NCI-H748 treated with DMSO at 0.1 percent for 48 hours (cell line): Measurements from ENCODE around the gene CLIC4.
"Not testable (repeated sequence)": the region's sequence is repeated elsewhere in the genome, so short reads cannot be mapped to it uniquely, and the experiment has no call there.

Experiments used
- DNase-seq: peaks from one replicate; lab custom pipeline; 2025; lab: John Stamatoyannopoulos, UW

Gene CLIC4

DNA sequence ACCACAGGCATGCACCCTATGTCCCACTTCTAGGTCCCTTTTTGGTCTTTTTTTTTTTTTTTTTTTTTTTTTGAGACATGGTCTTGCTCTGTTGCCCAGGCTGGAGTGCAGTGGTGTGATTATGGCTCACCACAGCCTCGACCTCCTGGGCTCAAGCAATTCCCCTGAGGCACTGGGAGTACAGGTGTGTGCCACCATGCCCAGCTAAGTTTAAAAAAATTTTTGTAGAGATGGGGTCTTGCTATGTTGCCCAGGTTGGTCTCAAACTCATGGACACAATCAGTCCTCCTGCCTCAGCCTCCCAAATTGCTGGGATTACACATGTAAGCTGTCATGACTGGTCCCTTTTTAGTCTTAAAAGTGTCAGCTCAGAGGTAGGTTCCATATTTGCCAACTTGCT is 75.0 kb downstream of the CLIC4 start:
- not testable (repeated sequence) for DNase-seq

DNA sequence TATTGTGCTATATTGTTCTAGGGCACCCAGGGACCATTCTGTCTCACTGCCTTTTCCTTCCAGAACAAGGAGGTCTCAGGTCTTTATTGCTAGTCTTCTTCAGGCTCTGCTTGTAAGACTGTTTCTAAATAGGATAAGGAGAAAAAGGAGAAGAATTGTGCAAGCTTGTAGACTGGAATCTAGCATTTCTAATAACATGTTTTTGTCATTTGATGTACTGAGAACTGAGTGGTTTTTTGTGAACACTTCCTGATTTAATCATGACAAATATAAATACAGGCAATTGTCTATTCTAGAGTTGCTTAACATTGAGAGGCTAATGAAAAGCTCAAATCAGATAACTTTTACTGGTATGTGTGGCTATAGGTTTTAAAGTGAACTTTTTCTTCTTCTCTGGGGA is 77.6 kb downstream of the CLIC4 start:
- DNase-seq = no peak

DNA sequence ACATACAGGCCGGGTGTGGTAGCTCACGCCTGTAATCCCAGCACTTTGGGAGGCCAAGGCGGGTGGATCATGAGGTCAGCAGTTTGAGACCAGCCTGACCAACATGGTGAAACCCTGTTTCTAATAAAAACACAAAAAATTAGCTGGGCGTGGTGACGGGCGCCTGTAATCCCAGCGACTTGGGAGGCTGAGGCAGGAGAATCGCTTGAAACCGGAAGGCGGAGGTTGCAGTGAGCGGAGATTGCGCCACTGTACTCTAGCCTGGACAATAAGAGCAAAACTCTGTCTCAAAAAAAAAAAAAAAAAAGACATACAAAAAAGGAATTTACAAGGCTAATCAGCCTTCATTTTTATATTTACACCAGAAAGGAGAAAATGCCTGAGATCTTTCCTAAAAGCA is 78.2 kb downstream of the CLIC4 start:
- DNase-seq = not testable (repeated sequence)

DNA sequence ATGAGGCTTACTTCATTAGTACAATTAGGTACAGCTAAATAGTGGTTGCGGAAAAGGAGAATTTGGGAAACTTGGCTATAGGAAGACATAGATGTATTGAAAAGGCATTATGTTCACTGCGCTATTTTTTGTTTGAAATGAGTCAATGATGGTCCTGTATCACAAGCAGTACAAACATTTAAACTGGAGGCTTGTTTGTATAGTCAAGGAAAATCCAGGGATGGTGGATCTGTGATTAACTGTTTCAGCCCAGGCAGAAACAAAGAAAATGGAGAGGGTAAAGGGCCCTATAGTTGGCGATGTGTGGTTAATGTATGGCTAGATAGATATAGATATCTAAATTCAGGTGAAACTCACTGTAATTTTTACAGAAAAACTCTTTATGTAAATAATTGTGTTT is 79.9 kb downstream of the CLIC4 start:
- no peak for DNase-seq

DNA sequence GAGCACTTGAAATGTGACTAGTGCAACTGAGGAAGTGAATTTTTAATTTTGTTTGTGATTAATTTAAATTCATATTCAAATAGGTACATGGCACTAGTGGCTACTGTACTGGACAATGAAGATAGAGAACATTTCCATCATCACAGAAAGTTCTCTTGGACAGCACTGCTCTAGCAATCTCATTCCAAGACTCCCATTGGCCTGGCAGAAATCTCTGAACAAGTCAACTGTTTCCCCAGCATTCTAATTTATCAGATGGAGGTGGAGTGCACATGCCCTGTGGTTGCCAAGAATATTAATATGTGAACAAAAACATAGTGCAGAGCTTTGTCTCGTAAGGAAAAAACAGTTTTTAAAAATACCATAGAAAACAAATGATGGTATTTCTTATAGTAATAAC is 81.3 kb downstream of the CLIC4 start:
- no peak for DNase-seq

DNA sequence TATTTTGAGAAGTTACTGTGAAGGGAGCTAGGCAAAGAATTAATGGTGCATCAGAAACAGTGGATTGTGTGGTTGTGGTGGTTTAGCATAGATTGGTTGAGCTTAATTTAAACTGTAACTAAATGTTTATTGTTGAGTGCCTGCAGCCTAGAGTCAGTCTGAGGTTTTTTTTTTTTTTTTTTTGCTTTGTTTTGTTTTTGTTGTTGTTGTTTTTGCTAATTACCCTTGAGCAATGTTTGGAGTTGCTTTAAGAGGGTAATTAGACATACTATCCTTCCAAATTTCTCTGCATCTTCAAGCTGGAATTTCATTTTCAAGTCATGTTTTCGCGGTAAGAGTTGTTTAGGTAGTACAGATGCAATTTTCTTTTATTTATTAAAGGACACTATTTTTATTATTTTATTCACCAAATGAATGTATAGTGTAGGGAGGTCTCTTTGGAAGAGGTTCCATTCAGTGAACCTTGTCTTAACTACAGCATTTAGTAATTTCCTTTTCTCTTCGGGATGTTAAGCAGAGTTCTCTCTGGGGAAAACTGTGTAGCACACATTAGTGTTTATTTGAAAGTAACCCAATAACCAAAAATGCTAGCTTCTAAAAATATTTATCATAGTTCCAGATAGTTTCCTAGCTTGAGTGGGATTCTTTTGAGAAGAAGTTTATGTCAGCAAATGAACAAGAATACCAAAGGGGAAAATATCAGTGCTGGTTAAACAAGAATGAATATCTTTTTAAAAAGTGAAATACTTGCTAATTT is 82.3 kb downstream of the CLIC4 start:
- no peak for DNase-seq

DNA sequence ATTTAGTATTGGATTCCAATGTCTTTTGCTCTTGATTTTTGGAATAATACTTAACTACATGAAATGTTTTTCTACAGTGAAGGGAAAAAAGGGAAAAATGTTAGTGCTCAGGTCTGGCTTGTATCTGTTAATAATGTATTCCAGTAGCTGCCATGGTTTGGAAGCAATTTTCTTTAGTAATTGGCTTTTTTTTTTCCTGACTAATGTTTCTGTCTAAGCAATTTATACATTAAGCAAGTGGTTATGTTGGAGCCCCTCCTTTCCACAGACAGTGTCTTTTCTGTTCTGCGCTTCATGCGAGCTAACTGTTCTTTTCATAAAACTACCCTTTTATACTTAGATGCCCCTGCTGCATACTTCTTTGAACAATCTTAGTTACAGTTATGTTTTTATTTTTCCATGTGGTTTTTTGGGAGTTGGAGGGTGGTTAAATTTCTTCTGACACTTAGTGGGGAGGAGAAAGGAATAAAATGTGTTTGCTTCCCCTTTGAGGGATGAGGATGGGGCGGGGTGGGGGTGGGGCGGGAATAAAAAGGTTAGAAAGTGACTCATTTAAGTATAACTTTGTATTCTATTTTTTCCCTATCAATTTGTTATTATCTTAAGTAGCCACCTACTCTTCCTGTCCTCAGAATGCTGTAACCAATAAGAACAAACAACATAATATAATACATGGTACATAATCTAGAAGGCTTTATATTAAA is 83.1 kb downstream of the CLIC4 start:
- no peak for DNase-seq

DNA sequence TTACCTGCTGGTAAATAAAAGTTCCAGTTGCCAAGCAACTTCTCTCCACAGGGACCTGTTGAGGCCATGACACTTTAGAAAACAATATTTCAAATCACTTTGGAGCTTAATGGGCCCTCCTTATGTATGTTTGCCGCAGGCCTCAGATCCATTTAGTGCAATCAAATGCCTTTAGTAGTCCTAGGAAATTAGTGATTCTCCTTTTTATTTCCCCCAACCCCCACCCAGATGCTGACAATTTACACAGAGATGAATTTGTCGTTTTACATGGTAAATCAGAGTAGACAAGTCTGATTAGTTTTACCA is 83.6 kb downstream of the CLIC4 start:
- peak; percentile 66 for DNase-seq

DNA sequence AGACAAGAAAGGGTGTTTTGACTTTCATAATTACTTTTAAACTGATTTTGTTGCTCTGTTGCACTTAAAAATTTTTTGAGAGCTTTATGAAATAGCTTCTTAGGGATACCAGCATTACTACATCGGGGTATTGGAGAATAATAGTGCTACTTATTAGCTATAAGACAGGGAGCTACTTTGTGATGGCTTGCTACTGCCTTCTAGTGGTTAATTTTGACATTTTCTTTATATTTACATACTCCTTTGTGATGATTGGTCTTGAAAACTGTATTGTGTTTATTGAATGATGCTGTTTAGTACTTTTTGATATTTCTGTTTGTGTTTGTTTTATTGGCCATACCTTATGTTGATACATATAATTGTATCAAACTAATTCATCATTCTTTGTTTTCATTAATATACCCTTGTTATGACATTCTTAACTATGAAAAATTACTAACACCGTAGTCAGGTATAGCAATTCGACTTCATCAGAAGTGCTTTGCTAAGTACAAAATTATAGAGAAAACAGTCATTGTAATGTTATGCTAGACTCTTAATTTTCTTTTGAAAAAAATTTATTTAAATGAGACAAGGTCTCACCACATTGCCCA is 85.5 kb downstream of the CLIC4 start:
- peak; percentile 59 for DNase-seq

DNA sequence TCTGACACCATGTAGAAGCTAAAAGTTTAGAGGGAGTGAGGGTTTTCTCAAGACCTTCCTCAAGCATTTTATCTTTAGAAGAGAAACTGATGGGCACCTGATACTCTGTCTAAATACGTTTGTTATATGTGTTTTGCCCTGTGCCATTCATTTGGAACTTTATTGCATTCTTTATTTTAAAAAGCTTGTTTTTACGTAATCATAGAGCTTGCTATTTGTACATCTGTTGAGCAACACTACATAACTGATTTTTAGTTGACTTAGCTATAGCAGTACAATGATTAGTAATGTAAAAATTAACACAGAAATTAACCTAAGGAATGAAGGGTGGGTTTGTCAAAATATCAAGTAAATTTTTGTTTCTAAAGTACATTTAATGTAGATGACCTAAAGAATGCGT is 96.3 kb downstream of the CLIC4 start:
- no peak for DNase-seq

DNA sequence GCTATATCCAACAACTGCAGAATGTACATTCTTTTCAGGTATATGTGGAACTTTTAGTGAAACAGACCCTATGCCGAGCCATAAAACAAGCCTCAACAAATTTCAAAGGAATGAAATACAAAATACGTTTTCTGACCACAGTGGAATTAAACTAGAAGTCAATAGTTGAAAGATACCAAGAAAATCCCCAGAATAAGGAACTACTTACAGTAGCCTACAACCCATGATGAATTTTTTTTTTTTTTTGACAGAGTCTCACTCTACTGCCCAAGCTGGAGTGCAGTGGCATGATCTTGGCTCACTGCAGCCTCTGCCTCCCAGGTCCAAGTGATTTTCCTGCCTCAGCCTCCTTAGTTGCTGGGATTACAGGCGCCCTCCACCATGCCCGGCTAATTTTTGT is 101.4 kb downstream of the CLIC4 start:
- no peak for DNase-seq

DNA sequence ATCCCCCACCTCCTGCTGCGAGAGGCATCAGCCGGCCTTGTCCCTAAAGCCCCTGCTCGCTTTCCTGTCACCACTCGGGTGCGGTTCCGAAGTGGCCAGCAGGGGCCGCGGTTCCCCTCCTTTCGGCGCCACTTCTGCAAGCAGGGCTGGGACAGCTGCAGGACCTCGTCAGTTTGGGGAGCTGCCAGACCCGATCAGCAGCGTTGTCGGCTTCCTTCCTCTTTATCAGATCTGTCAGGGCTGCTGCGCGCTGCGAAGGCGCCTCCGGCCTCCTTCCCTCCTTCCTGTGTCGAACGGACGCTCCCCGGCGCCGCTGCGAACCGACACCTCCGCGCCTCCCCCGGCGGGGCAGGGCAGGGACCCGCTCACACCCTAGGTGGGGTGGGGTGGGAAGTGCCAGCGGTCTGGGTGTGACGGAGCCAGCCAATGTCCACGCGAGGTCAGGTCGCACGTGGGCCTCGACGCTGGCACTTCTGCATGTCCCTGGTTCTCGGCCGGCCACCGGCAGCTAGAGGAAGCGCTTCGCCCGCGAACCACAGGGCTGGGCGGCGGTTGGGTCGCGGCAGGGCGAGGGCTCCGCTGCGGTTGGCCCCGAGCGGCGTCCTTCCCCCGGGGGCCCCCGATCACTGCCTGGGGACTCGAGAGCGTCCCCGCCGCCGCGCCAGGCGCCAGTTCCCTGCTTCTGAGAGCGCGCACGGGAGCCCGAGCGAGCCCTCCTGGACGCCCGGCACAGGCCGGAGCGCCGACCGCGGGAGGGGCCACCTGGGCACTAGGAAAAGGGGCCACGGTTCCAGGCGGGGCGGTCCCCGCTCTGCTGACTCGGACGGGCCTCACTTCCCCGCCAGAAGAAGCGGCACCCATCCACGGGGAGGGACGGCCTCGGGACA is 103.0 kb downstream of the CLIC4 start:
- peak; percentile 46 for DNase-seq

DNA sequence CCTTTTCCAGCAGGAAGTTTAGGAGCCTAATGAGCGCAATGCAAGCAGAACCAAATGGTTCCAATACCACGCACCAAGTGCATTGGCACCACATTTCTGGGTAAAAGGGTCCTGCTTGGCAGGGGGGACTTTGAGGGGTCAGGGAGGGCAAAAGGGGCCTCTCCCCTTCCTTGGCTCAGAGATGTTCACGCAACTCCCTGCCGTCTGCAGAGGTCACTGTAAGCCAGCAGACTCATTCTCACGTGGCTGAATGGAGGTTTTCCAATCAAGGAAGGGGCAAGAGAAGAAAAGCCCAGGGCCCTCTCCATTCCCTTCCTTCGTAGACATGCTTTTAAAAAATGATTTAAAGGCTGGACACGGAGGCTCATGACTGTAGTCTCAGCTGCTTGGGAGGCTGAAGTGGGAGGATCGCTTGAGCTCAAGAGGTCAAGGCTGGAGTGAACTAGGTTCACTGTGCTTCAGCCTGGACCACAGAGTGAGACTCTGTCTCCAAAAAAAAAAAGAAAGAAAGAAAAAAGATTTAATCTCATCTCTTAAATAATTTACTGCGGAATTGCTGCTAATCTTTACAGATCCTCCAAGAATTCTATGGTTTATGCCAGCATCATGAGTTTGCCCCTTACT is 104.5 kb downstream of the CLIC4 start:
- DNase-seq = no peak

DNA sequence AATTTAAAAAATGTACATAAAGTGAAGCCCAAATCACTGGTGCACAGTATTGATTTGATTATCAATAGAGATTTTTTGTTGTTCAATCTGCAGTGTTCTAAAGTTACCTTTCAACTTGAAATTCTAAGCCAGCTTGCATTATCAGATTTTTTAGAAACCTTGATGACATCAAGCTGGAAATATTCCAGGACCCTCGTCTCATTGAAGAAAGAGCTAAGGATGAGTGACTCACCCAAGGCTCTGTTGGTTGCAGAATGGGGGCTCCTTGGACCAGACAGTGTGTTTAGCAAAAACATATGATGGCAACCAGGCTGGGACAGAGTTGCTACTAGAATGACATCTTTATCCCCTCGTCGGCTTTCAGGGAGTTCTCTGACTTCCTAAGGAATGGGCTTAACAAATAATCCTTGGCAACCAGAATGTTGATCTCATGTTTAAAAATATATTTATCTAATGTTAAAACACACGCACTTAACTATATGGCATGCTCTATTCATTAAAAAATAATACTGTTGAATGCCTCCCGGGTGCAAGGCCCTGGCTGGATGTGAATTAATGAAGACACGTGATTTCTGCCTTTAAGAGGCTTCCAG is 105.2 kb downstream of the CLIC4 start:
- DNase-seq = no peak

DNA sequence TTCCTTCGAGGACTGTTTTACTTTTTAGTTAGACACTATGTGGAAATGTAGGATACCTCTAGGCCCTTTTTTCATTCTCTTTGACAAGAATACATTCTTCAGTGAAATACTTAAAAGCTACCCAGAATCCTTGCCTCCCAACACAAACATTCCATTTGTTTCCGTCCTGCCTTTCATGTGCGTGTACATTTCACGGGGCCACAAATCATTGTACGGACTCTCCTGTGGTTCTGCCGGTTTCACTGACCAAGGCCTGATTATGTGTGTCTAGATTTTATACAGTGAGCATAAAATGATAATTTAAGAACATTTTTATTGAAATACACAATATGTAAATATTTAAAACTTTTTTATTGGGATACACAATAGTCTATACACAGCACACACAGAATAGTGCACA is 108.4 kb downstream of the CLIC4 start:
- no peak for DNase-seq

DNA sequence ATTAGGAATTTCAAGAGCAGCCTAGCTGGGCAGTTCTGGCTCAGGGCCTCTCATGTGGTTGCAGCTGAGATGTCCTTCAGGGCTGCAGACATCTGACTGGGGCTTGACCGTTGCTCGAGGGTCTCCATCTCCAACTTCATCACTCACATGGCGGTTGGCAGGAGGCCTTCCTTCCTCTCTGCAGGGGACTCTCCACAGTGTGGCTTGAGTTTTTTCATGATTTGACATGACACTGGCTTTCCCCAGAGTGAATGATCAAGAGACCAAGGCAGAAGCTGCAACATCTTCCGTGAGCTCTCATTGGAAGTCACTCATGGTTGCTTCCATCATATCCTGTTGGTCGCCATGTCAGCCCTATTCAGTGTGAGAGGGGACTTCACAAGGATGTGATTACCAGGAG is 110.2 kb downstream of the CLIC4 start:
- no peak for DNase-seq

DNA sequence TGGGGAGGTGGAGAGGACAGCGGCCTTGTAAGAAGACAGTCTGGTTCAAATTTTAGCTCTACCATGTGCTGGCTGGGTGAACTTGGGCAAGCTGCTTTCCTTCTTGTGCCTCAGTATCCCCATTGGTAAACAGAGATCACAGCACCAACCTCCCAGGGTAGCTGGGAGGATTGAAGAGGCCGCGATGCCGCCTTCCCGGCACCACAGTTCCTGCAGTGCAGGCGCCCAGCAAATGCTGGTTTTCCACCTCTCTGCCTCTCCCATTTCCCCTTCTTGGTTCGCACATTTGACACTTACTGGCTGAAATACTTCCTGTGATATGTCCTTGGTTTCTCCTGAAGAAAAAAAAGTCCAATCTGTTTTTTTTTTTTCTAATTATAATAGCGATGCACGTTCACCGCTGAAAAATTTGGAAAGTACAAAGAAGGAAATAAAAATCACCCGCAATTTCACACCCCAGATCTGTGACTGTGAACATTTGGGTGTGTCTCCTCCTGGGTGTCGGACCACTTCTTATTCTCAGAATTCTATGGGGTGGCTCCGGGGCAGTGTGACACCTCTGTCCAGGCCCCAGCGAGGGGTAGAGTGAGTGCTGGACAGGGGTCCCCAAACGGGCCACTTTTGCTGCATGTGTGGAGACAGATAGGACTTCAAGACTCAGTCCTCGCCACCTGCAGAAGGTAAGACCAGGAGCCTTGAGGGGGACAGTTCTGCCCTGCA is 111.7 kb downstream of the CLIC4 start:
- DNase-seq = no peak

DNA sequence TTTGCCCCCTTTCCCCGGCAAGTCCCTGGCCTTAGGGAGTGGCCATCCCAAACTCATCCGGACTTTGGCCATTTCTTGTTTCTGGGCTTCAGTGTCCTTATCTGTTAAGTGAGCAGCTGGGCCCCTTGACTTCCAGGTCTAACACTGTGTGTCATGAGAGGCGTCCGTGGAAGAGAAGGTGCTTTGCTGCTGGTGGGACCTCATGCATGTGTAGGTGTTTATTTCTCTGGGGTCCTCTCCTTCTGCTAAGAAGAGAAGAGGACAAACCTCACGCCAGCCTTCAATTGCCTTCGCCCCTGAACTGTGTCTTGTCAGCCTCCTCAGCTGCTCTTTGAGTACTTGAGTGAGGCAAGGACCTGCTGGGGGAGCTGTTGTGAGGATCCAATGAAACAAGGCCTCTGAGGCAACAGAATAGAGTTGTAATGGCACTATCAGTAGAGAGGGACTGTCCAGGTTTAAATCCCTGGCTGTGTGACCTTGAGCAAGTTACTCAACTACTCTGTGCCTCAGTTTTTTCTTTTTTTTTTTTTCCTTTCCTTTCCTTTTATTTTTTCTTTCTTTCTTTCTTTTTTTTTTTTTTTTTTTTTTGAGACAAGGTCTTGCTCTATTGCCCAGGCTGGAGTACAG is 112.4 kb downstream of the CLIC4 start:
- no peak for DNase-seq

DNA sequence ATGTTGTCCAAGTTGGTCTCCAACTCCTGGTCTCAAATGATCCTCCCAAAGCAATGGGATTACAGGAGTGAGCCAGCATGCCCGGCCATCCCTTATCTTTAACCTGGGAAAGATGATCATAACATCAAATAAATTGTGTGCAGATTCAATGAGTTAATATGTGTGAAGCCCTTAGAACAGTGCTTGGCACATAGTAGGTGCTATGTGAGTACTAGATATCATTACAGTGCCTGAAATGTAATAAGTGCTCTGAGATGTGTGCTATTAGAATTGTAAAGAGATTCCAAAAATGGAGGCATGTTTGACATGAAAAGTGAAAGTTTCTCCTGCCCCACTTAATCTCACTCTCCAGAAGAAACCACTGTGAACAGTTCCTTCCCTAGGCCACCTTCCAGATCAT is 113.0 kb downstream of the CLIC4 start:
- DNase-seq = no peak
